Esophagus muscularis mucosa (tissue), 4 donors: ENCODE data around the gene HRNR.

ENCODE experiments used
- CTCF ChIP-seq, 3 experiments: fragments of 200-600 bp in 2 of 3; fragments of 450-650 bp in 1 of 3; sonication (generic) in 2 of 3; IDR thresholded peaks; one replicate each; pipeline ENCODE4 v1.5.1; 2017 to 2019; ENCODE audit warnings: antibody characterized with exemption in 3 of 3, mild to moderate bottlenecking in 2 of 3, moderate library complexity in 1 of 3
- EP300 ChIP-seq: sonication (generic); formaldehyde crosslinking; IDR thresholded peaks from one replicate; pipeline ENCODE4 v1.6.1; 2017; ENCODE audit warnings: antibody characterized with exemption
- POLR2A ChIP-seq: fragments of 450-650 bp; IDR thresholded peaks from one replicate; pipeline ENCODE4 v1.6.1; 2017; ENCODE audit warnings: antibody characterized with exemption, moderate library complexity, mild to moderate bottlenecking, low read depth
- POLR2AphosphoS5 ChIP-seq, 2 donors: sonication (generic); formaldehyde crosslinking; IDR thresholded peaks; one replicate each; pipeline ENCODE4 v1.6.1; 2017; ENCODE audit warnings: antibody characterized with exemption in 2 of 2

- no peak for TF ChIP-seq CTCF (IDR thresholded peaks at IDR 0.05)
- no peak for TF ChIP-seq POLR2AphosphoS5 (IDR thresholded peaks at IDR 0.05)
- no peak for TF ChIP-seq EP300
- TF ChIP-seq POLR2A, result no peak
Measured at GRCh38 chr1:152220166-152221163, 3.5 kb downstream of the HRNR start.
